Measurements from ENCODE around the gene ALS2.

The ALS2 gene

DNA sequence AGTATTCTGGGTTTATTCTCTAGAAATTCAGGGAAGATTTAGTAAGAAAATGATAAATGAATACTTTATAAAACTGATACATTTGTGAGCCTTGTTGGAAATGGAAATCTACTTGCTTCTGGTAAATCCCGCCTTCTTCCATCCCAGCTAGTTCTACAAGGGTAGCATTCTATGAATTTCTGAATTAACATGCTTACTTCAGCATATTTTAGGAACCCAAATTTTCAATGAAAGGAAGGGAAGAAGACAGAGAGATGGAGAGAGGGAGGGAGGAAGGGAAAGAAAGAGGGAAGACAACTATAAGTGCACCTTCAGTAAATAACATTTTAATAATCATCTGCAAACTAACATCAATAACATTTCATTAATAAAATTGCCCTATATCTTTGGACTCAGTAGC, 110.9 kb downstream of the ALS2 start:
- no peak for DNase-seq

DNA sequence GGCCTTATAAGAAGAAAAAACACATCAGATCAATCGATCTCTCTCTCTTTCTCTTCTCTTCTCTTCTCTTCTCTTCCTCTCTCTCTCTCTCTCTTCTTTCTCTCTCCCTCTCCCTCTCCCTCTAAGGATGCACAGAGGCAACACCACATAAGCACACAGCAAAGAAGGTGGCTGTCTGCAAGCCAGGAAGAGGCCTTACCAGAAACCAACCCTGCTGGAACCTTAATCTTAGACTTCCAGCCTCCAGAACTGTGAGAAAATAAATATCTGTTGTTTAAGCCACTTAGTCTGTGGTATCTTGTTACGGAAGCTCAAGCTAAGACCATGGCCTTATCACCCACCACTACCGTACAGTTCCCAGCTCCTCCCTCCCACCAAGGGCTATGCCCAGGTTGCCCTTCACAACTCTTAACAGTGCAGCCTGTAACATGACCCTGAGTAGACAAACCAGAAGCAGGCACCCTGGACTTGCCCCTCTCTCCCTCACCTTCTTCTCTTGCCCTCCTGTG, 112.3 kb downstream of the ALS2 start:
- no peak for DNase-seq

DNA sequence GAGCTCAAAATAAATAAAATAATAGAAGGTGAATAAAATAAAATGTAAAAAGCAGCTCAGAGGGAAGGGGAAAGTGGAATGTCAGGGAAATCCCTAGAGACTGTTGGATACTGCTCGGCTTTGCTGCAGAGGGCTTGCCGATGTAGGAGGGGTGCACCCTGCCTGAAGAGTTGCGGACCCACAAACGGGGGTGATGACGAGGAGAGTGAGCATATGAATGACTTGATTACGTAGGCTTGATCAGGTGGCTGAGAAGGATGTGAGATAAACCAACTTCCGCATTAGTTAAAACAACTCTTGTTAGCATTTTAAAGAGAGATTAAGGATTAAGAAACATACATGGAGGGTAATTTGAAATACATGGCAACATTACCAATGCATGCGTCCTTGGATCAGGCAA, 116.4 kb downstream of the ALS2 start:
- no peak for DNase-seq

DNA sequence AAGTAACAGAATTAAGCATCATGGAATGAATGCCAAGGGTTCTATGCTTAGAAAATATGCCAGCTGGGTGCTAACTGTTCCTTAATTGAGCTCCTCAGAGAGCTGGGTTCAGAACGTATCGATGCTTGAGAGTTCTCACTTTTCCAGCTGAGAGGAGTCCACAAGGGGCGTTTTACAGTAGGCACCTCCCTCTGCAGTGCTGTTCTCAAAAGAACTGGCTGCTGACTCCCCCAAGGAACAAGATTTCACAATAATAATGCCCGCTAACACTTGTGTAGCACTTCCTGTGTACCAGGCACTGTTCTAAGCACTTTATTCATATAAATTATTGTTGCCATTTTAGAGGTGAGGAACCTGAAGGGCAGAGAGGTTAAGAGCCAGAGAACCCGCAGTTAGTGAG, 119.4 kb downstream of the ALS2 start:
- DNase-seq: no peak

DNA sequence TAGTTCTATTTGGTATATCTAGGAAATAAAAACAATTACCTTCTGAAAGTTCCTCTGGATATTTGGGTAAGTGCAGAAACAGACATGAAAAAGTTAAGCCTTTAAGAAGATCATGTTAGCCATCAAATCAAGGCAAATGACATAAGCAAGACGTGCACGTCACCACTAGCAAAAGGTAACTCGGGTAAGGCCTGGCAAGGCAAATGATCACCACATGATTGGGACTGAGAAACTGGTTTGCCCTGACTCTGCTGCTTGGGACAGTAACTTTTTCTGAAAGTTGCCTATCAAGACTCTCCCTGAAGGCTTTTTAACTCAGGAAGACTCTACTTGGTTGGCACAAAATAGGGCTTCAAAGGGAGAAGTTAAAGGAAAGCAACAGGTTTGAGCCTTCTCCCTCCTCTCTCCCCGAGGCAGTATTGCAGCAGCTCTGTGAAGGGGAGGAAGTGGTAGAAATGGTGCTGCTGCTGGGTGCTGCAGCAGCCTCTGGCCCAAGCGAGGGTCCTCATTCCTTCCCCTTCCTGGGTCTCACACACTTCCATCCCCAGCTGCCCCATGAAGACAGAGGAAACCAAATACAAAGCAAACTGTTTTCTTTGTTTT, 120.3 kb downstream of the ALS2 start:
- DNase-seq: no peak

DNA sequence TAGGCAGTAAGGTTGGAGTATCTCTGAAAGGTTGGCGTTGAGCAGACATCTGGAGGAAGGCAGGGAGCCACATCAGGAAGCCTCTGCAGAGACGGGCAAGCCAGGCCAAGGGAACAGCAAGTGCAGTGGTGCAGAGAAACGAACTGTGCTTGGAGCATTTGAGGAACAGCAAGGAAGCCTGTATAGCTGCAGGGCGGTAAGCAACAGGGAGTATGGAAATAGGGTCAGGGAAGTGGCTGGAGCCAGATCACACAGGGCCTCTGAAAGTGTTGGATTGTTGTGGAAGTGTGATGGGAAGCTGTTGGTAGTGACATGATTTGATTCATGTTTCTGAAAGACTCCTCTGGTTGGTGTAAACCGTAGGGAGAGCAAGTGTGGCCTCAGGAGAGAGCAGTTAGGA, 124.0 kb downstream of the ALS2 start:
- DNase-seq: no peak

DNA sequence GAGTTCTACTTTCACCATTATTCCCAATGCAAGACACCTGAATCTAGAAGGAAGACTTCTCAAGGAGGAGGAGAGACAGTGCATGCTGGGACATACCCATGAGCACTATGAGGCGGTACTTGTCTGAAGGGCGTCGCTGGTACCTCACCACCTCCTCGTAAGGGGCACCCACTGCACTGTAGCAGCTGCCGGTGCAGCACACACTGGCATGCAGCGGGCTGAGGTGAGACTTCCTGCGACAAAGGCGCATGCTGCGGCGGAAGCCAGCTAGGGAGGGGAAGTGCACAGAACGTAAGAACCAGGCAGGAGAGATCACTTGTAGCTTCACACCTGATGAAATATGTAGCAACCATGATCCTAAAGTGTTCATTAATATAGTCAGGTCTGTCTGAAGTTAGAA, 124.6 kb downstream of the ALS2 start:
- no peak for DNase-seq

DNA sequence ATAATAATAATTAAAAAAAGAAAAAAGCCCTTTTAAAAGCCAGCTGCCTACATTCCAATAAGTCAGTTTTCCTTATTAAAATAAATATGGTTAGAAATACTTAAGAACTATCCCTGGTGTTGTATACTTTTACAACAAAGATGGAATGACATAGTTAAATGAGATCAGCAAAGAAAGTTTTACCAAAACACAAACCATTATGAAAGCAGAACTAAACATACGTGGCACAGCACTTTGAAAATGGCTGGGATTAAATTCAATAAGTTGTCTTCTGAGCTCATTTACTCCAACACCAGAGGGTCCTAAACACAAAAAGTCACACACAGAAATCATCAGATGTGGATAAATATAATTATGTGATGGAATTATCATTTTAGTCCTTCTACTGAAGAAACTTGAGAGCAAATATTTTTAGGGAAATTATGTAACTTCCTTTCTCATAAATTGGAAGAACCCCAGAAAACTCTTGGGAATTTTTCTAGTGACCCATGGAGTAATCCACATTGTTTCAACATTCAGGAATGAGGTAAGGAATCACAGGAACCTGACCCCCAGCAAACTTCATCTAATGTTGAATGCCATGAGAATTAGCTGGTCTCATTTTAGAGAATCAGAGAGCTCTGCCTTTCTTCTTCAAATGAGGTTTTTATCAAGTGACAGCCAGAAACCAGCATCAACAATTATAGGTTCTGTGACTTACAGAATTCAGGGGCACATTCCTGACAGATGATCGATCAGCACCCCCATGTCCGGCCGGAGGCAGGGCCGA, 125.9 kb downstream of the ALS2 start:
- no peak for DNase-seq

DNA sequence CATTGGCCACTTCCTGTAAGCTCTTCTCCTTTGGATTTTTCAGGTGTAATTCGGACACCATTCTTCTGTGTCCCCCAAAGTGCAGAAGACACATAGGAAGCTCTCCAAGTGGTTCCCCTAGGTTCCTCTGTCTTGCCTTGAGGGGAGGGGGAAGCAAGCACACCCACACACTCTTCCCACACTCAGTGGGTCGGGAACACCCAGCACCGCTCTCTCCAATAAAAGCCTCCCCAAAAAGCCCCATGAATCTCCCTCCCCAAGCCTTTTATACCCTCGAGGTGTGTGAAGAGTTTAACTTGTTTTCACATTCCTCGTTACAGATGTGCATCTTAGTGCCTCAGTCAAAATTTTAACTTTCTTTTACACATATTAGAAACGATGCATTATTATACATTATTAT, 127.5 kb downstream of the ALS2 start:
- DNase-seq: no peak

All from NCI-H748 treated with DMSO at 0.1 percent for 48 hours (cell line).